Thymus (tissue), 14 donors: Measurements from ENCODE around the gene BCAT1. TPM values are rescaled to one million over a fixed set of nuclear protein-coding genes. Genes with fewer than 3 reads are reported as not detected.

Source experiments
- DNase-seq, 9 donors: peaks; one replicate each; pipeline ENCODE4 v3.0.0-alpha.2; 2013; ENCODE audit warnings: low spot score in 9 of 9, low read depth in 6 of 9, missing footprints in 1 of 9
- H3K27ac ChIP-seq, 2 donors: one replicate each; pipeline ENCODE4 v1.5.1; 2013; ENCODE audit warnings: control low read depth in 1 of 2, low read depth in 1 of 2, low read length in 1 of 2, mild to moderate bottlenecking in 1 of 2, moderate library complexity in 1 of 2
- H3K27me3 ChIP-seq, 2 donors: one replicate each; pipeline ENCODE4 v1.5.1; 2013; ENCODE audit warnings: low read length in 1 of 2; ENCODE audit not compliant: control insufficient read depth in 2 of 2, insufficient read depth in 1 of 2
- H3K36me3 ChIP-seq, 2 donors: one replicate each; pipeline ENCODE4 v1.5.1; 2013; ENCODE audit warnings: low read length in 1 of 2, mild to moderate bottlenecking in 1 of 2, moderate library complexity in 1 of 2; ENCODE audit not compliant: control insufficient read depth in 2 of 2, insufficient read depth in 2 of 2
- H3K4me1 ChIP-seq, 2 donors: one replicate each; pipeline ENCODE4 v1.5.1; 2013; ENCODE audit warnings: low read length in 2 of 2; ENCODE audit not compliant: control insufficient read depth in 2 of 2, insufficient read depth in 2 of 2
- H3K4me3 ChIP-seq, 2 donors: one replicate each; pipeline ENCODE4 v1.5.1; 2013; ENCODE audit warnings: low read length in 2 of 2, control low read depth in 1 of 2, mild to moderate bottlenecking in 1 of 2
- H3K9me3 ChIP-seq, 2 donors: one replicate each; pipeline ENCODE4 v1.5.1; 2013; ENCODE audit warnings: low read length in 1 of 2, mild to moderate bottlenecking in 1 of 2; ENCODE audit not compliant: control insufficient read depth in 2 of 2, insufficient read depth in 1 of 2
- WGBS: extraction: QIAGEN DNeasy Blood & Tissue Kit; methylation state at CpG from one replicate; pipeline ENCODE4 v1.1.7; 2013; 5-methylcytosine and 5-hydroxymethylcytosine counted together
- long read RNA-seq, 10 donors: transcript quantifications; one replicate each; lab custom pipeline, GENCODE V29; 2026
- polyA plus RNA-seq: library from polyadenylated mRNA; stranded (reverse); fragments of 200-250 nt; gene quantifications from one replicate; pipeline ENCODE4 v1.2.3, GENCODE V29; 2013
- total RNA-seq: library from RNA; stranded (reverse); fragments of 120-200 nt; gene quantifications from one replicate; pipeline ENCODE4 v1.2.4, GENCODE V29; 2013
- donor health status: healthy.

BCAT1 gene, protein sequence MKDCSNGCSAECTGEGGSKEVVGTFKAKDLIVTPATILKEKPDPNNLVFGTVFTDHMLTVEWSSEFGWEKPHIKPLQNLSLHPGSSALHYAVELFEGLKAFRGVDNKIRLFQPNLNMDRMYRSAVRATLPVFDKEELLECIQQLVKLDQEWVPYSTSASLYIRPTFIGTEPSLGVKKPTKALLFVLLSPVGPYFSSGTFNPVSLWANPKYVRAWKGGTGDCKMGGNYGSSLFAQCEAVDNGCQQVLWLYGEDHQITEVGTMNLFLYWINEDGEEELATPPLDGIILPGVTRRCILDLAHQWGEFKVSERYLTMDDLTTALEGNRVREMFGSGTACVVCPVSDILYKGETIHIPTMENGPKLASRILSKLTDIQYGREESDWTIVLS
- total RNA-seq: 18.5 TPM
- 6.0 TPM for polyA plus RNA-seq
- long read RNA-seq, donor 1, full-length matches to known transcripts: 2 of 2 reads
- long read RNA-seq, donor 1, partial matches to known transcripts: 0 of 2 reads
- long read RNA-seq, donor 1, other reads (novel, unspliced or antisense): 0 of 2 reads
- long read RNA-seq, donor 2: 0 reads
- long read RNA-seq, donor 3, full-length matches to known transcripts: 5 of 5 reads
- long read RNA-seq, donor 3, partial matches to known transcripts: 0 of 5 reads
- long read RNA-seq, donor 3, other reads (novel, unspliced or antisense): 0 of 5 reads
- long read RNA-seq, donor 4, full-length matches to known transcripts: 2 of 2 reads
- long read RNA-seq, donor 4, partial matches to known transcripts: 0 of 2 reads
- long read RNA-seq, donor 4, other reads (novel, unspliced or antisense): 0 of 2 reads
- long read RNA-seq, donor 5, full-length matches to known transcripts: 6 of 6 reads
- long read RNA-seq, donor 5, partial matches to known transcripts: 0 of 6 reads
- long read RNA-seq, donor 5, other reads (novel, unspliced or antisense): 0 of 6 reads
- long read RNA-seq, donor 6, full-length matches to known transcripts: 4 of 4 reads
- long read RNA-seq, donor 6, partial matches to known transcripts: 0 of 4 reads
- long read RNA-seq, donor 6, other reads (novel, unspliced or antisense): 0 of 4 reads
- long read RNA-seq, donor 7, full-length matches to known transcripts: 5 of 5 reads
- long read RNA-seq, donor 7, partial matches to known transcripts: 0 of 5 reads
- long read RNA-seq, donor 7, other reads (novel, unspliced or antisense): 0 of 5 reads
- long read RNA-seq, donor 8, partial matches to known transcripts: 0 of 1 reads
- long read RNA-seq, donor 8, other reads (novel, unspliced or antisense): 0 of 1 reads
- long read RNA-seq, donor 9, full-length matches to known transcripts: 2 of 2 reads
- long read RNA-seq, donor 9, partial matches to known transcripts: 0 of 2 reads
- long read RNA-seq, donor 9, other reads (novel, unspliced or antisense): 0 of 2 reads
- long read RNA-seq, donor 10, full-length matches to known transcripts: 2 of 2 reads
- long read RNA-seq, donor 10, partial matches to known transcripts: 0 of 2 reads
- long read RNA-seq, donor 10, other reads (novel, unspliced or antisense): 0 of 2 reads

- H3K27ac ChIP-seq: peak within 1 kb of the TSS; percentile 38 to 66
- no peaks in the 10 kb centered on the region for H3K9me3 ChIP-seq
- peak within 1 kb of the TSS; percentile 58 to 78 for H3K4me3 ChIP-seq
- H3K27me3 ChIP-seq: peaks cover 0 to 7% of the 10 kb centered on the region in 2 donors
- peaks cover 5 to 22% of the 10 kb centered on the region in 2 donors for H3K4me1 ChIP-seq
- H3K36me3 ChIP-seq: no peaks in the 10 kb centered on the region
- 5% methylated on average over 52 of the region's 52 CpGs for WGBS
- peak in 5 of 9 donors; percentile 23 to 67 (median 41) for DNase-seq
These were observed at the start of gene BCAT1 for GRCh38 chr12:24948757-24949722. Gene BCAT1, minus strand, starts transcription at chr12:24949101. Its CDS starts 169 bp downstream, at chr12:24948932.

GRCh38 chr12:24997970-24998582, 49.2 kb upstream of the BCAT1 start:
- Histone ChIP-seq H3K4me3 (no peak overlapping the region), H3K9me3 (no peaks in the 10 kb centered on the region), H3K36me3 (no peaks in the 10 kb centered on the region), H3K27ac (no peak overlapping the region), H3K27me3 (no peaks in the 10 kb centered on the region), H3K4me1 (peaks cover 3 to 5% of the 10 kb centered on the region in 2 donors)
- 46% methylated on average over 4 of the region's 4 CpGs for WGBS
- DNase-seq: peak in 2 of 9 donors; percentile 3 to 34

DNA sequence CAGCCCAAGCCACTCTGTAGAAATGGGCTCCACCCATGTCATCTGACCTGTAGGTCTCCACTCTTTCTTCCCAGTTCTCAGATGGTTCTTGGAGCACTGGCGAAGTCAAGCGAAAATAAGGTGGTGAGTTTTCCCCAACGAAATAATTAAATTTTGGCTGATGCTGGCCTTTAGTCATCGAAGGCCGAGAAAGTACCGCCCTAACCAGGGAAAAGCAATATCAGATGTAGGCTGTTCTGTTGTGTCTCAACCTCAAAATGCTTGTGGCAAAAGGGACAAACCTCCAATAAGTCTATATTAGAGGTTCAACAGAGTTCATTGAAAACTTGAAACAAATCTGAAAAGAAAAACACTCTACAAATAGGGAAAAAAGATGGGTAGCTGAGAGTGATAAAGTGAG, 48.6 kb upstream of the BCAT1 start:
- no peak for DNase-seq
- 98% methylated on average over 6 of the region's 6 CpGs for WGBS
- H3K4me1 ChIP-seq: peaks cover 3 to 5% of the 10 kb centered on the region in 2 donors
- H3K36me3 ChIP-seq: no peaks in the 10 kb centered on the region
- no peaks in the 10 kb centered on the region for H3K9me3 ChIP-seq
- H3K27me3 ChIP-seq: no peaks in the 10 kb centered on the region
- no peak overlapping the region for H3K27ac ChIP-seq
- H3K4me3 ChIP-seq: no peak overlapping the region

- Histone ChIP-seq H3K27me3 (no peaks in the 10 kb centered on the region), H3K4me3 (no peak overlapping the region), H3K27ac (no peak overlapping the region), H3K36me3 (no peaks in the 10 kb centered on the region), H3K4me1 (peaks cover 3 to 5% of the 10 kb centered on the region in 2 donors), H3K9me3 (no peaks in the 10 kb centered on the region)
- DNase-seq: no peak
- 99% methylated on average over 5 of the region's 5 CpGs for WGBS
These were observed 47.9 kb upstream of the BCAT1 start for GRCh38 chr12:24996820-24997219.

DNA sequence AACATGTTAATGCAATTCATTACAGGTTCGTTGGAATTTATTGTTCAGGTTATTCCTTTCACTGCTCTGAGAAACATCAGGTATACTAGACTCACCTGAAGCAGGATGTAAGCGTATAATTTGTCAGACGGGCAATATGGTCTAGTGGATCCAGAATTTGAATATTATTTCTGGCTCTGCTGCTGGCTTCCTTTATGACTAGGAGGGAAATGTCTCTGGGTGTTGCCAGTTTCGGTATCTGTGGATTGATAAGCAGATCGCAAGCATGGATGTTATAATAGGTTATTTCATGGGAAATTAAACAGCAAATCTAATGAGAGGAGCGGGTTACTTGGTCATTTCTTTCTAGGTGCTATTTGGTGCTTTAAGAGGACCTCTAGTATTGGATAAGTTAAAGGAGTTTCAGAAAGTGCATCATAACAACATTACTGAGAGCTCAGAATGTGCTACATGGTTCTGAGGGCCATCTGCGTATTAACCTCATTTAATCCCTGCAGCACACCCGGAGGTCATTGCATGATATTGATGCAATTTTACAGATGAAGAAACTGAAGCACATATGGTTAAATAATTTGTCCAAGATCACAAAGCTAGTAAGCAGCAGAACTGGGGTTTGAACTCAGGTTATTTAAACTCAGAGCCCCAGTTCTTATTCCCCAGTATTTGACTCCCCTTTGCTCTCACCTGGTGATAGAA, 47.3 kb upstream of the BCAT1 start:
- Histone ChIP-seq H3K27ac (no peak overlapping the region), H3K27me3 (no peaks in the 10 kb centered on the region), H3K4me1 (peaks cover 3 to 7% of the 10 kb centered on the region in 2 donors), H3K9me3 (no peaks in the 10 kb centered on the region), H3K36me3 (no peaks in the 10 kb centered on the region), H3K4me3 (no peak overlapping the region)
- WGBS: 95% methylated on average over 8 of the region's 8 CpGs
- no peak for DNase-seq

DNA sequence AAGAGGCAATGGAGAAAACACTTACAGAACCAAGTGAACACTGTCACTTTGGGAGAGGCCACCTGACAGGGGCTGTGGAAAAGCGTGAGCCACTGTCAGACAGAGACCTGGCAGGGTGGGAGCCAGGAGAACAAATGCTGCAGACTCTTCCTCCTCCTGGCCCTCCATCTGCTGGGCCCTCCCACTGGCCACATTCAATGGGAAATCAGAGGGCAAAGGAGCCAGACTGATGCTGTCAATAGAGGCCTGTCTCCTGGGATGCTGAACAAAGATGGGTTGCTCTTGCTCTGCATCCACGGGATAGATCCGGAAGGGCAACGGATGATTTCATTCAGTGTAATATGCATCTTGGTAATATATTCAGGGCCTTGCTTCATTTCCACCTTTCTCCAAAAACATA, 44.9 kb upstream of the BCAT1 start:
- Histone ChIP-seq H3K4me1 (peaks cover 3 to 8% of the 10 kb centered on the region in 2 donors), H3K4me3 (no peak overlapping the region), H3K27ac (no peak overlapping the region), H3K27me3 (no peaks in the 10 kb centered on the region), H3K36me3 (no peaks in the 10 kb centered on the region), H3K9me3 (no peaks in the 10 kb centered on the region)
- WGBS: over 99% methylated on average over 4 of the region's 4 CpGs
- DNase-seq: no peak
